ENCODE results near the gene SLN.

DNA sequence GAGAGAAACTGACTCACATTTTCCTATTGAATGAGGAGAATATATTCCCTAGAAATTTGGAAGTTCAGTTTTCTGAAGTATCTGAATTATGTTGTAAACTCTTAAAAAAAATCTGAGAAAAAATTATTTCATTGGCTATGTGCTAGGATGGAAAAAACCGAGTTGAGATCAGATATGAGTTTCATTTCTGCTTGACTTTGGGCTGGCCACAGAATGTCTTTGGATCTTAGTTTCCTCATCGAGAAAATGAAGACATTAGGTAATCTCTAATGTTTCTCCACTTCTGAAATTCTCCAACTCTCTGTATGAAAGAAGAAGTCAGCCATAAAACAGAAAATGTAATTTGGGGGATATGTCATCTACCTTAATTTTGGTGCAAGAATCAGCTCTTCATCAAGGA is 28.8 kb downstream of the SLN start:
- TF ChIP-seq, protein P1, sequence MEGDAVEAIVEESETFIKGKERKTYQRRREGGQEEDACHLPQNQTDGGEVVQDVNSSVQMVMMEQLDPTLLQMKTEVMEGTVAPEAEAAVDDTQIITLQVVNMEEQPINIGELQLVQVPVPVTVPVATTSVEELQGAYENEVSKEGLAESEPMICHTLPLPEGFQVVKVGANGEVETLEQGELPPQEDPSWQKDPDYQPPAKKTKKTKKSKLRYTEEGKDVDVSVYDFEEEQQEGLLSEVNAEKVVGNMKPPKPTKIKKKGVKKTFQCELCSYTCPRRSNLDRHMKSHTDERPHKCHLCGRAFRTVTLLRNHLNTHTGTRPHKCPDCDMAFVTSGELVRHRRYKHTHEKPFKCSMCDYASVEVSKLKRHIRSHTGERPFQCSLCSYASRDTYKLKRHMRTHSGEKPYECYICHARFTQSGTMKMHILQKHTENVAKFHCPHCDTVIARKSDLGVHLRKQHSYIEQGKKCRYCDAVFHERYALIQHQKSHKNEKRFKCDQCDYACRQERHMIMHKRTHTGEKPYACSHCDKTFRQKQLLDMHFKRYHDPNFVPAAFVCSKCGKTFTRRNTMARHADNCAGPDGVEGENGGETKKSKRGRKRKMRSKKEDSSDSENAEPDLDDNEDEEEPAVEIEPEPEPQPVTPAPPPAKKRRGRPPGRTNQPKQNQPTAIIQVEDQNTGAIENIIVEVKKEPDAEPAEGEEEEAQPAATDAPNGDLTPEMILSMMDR (IDR thresholded peaks at IDR 0.05), result no peak
- no peak for TF ChIP-seq POLR2A (IDR thresholded peaks at IDR 0.05)
